ENCODE measurements around the gene PEX13.

PEX13 gene

DNA sequence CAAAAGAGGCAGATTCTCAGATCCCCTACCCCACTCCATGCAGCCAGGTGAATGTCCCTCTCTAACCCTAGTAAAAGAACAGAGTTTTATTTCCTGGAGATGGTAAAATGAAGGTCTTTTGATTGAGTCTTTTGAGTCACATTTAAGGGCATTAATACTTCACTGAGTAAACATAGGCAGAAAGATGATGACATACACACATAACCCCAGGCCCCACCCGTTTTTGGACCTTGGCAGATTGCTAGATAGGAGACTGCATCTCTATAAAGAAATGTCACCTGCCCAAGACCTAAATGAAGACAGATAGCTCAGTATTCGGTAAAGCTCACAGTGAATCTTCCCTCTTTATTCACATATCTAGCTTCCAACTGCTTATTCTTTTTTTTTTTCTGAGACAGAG lies 28.3 kb upstream of the PEX13 start:
- TF ChIP-seq, protein P1, sequence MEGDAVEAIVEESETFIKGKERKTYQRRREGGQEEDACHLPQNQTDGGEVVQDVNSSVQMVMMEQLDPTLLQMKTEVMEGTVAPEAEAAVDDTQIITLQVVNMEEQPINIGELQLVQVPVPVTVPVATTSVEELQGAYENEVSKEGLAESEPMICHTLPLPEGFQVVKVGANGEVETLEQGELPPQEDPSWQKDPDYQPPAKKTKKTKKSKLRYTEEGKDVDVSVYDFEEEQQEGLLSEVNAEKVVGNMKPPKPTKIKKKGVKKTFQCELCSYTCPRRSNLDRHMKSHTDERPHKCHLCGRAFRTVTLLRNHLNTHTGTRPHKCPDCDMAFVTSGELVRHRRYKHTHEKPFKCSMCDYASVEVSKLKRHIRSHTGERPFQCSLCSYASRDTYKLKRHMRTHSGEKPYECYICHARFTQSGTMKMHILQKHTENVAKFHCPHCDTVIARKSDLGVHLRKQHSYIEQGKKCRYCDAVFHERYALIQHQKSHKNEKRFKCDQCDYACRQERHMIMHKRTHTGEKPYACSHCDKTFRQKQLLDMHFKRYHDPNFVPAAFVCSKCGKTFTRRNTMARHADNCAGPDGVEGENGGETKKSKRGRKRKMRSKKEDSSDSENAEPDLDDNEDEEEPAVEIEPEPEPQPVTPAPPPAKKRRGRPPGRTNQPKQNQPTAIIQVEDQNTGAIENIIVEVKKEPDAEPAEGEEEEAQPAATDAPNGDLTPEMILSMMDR (conservative IDR thresholded peaks at IDR 0.05; ENCODE audit: low read depth, low read length): no peak
- Histone ChIP-seq H3K9ac (no peak overlapping the region), H3K4me3 (IDR thresholded peaks at IDR 0.05; ENCODE audit: insufficient read depth, low read depth, low read length) (no peak overlapping the region), H4K20me1 (ENCODE audit: insufficient read depth) (no peaks in the 10 kb centered on the region), H3K27me3 (ENCODE audit: insufficient read depth, low read depth) (no peaks in the 10 kb centered on the region), H3K4me1 (ENCODE audit: low read depth, poor library complexity, severe bottlenecking) (no peaks in the 10 kb centered on the region), H3K4me2 (no peak overlapping the region), H3K79me2 (ENCODE audit: insufficient read depth, low read depth) (no peaks in the 10 kb centered on the region), H3K36me3 (ENCODE audit: insufficient read depth) (no peaks in the 10 kb centered on the region), H3K27ac (no peak overlapping the region), H2AFZ (ENCODE audit: low read depth) (no peak overlapping the region)

DNA sequence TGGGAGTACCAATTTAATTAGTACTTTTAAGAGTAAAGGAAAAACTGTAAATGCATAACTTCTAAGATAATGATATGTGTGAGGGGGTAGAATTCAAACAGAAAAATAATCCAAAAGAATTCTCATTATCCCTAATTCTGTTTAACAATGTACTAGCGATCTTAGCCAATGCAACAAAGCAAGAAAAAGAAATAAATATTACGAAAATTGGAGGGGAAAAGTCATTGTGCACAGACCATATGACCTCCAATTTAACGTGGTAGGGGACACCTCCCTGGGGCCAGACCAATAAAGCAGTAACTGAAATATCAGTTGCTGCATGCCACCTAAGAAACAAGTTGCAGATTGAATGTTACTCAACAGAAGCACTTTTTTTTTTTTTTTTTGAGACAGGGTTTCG lies 25.9 kb upstream of the PEX13 start:
- Histone ChIP-seq H3K27ac (no peak overlapping the region), H3K4me2 (no peak overlapping the region), H3K27me3 (ENCODE audit: insufficient read depth, low read depth) (no peaks in the 10 kb centered on the region), H3K79me2 (ENCODE audit: insufficient read depth, low read depth) (no peaks in the 10 kb centered on the region), H3K9ac (no peak overlapping the region), H2AFZ (ENCODE audit: low read depth) (no peak overlapping the region), H3K36me3 (ENCODE audit: insufficient read depth) (no peaks in the 10 kb centered on the region), H3K4me1 (ENCODE audit: low read depth, poor library complexity, severe bottlenecking) (no peaks in the 10 kb centered on the region), H3K4me3 (IDR thresholded peaks at IDR 0.05; ENCODE audit: insufficient read depth, low read depth, low read length) (no peak overlapping the region), H4K20me1 (ENCODE audit: insufficient read depth) (no peaks in the 10 kb centered on the region)
- TF ChIP-seq, protein P1 (conservative IDR thresholded peaks at IDR 0.05; ENCODE audit: low read depth, low read length): no peak

DNA sequence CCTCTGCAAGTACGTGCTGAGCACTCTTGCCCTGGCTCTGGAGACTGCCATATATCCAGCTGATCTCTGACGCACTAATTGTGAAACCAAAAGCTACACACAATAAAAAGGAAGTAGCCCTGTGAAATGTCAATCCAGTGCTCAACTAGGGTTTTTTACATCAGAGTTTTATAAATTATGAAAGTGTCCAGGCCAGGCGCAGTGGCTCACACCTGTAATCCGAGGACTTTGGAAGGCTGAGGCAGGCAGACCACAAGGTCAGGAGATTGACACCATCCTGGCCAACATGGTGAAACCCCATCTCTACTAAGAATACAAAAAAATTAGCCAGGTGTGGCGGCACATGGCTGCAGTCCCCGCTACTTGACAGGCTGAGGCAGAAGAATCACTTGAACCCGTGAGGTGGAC lies 24.5 kb upstream of the PEX13 start:
- Histone ChIP-seq H4K20me1 (ENCODE audit: insufficient read depth) (no peaks in the 10 kb centered on the region), H3K4me2 (no peak overlapping the region), H3K4me1 (ENCODE audit: low read depth, poor library complexity, severe bottlenecking) (no peaks in the 10 kb centered on the region), H3K4me3 (IDR thresholded peaks at IDR 0.05; ENCODE audit: insufficient read depth, low read depth, low read length) (no peak overlapping the region), H3K79me2 (ENCODE audit: insufficient read depth, low read depth) (no peaks in the 10 kb centered on the region), H2AFZ (ENCODE audit: low read depth) (no peak overlapping the region), H3K9ac (no peak overlapping the region), H3K36me3 (ENCODE audit: insufficient read depth) (no peaks in the 10 kb centered on the region), H3K27ac (no peak overlapping the region), H3K27me3 (ENCODE audit: insufficient read depth, low read depth) (no peaks in the 10 kb centered on the region)
- TF ChIP-seq, protein P1 (conservative IDR thresholded peaks at IDR 0.05; ENCODE audit: low read depth, low read length): no peak

DNA sequence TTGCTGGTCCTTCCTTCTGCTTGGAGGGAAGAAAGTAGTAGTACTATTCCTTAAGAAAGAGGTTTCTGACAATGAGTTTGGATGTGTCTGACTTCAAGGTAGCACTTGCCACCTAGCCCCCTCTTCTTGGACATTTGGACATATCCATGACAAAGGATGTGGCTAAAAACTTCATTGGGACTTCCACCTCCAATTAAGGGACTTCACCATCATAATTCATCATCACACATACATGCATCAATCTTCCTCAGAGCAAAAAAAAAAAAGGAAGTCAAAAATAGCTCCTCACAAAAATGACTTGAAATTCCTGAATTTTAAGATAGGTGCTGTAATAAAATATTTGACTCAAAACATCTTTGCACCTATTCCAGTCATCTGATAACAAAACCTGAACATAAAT lies 23.4 kb upstream of the PEX13 start:
- Histone ChIP-seq H4K20me1 (ENCODE audit: insufficient read depth) (no peaks in the 10 kb centered on the region), H2AFZ (ENCODE audit: low read depth) (no peak overlapping the region), H3K4me3 (IDR thresholded peaks at IDR 0.05; ENCODE audit: insufficient read depth, low read depth, low read length) (no peak overlapping the region), H3K9ac (no peak overlapping the region), H3K4me2 (no peak overlapping the region), H3K4me1 (ENCODE audit: low read depth, poor library complexity, severe bottlenecking) (no peaks in the 10 kb centered on the region), H3K27ac (no peak overlapping the region), H3K79me2 (ENCODE audit: insufficient read depth, low read depth) (no peaks in the 10 kb centered on the region), H3K27me3 (ENCODE audit: insufficient read depth, low read depth) (no peaks in the 10 kb centered on the region), H3K36me3 (ENCODE audit: insufficient read depth) (no peaks in the 10 kb centered on the region)
- TF ChIP-seq, protein P1 (conservative IDR thresholded peaks at IDR 0.05; ENCODE audit: low read depth, low read length): no peak
